GM19372 (cell line): ENCODE measurements around the gene DNAJC16.

ENCODE experiments used
- ATAC-seq: cut with Tn5 transposase; IDR thresholded peaks from one replicate; pipeline ENCODE4 v1.9.1; 2021; ENCODE audit warnings: mild to moderate bottlenecking, low read depth, moderate library complexity; ENCODE audit not compliant: unreplicated experiment

DNAJC16 gene

GRCh38 chr1:15618077-15618654, 91.5 kb downstream of the DNAJC16 start:
- no peak for ATAC-seq

GRCh38 chr1:15618655-15619525, 92.2 kb downstream of the DNAJC16 start:
- no peak for ATAC-seq

- ATAC-seq, result no peak
These were observed 93.5 kb downstream of the DNAJC16 start for GRCh38 chr1:15620155-15620545.

GRCh38 chr1:15620902-15621682, 94.4 kb downstream of the DNAJC16 start:
- no peak for ATAC-seq

DNA sequence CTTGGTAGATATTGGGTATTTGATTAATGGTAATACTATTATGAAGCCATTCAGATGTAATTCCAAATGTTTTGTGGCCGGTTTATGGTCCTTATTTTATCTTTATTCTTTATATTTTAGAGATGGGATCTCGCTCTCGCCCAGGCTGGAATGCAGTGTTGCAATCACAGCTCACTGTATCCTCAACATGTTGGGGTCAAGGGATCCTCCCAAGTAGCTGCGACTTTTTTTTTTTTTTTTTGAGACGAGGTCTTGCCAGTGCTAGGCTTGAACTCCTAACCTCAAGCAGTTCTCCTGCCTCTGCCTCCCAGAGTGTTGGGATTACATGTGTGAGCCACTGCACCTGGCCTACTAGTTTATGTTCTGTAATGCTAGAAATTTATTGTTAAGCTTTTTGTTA, 95.3 kb downstream of the DNAJC16 start:
- no peak for ATAC-seq

GRCh38 chr1:15622712-15623373, 96.2 kb downstream of the DNAJC16 start:
- ATAC-seq, result no peak

GRCh38 chr1:15623435-15623834, 96.8 kb downstream of the DNAJC16 start:
- ATAC-seq, result no peak

- ATAC-seq, result no peak
These were observed 97.6 kb downstream of the DNAJC16 start for GRCh38 chr1:15624133-15624714.

- ATAC-seq, result no peak
These were observed 98.6 kb downstream of the DNAJC16 start for GRCh38 chr1:15625056-15625917.
